SK-N-MC (cell line): Measurements from ENCODE around the gene KIF26B.

ENCODE experiments used
- DNase-seq: peaks from one replicate; pipeline ENCODE4 v3.0.0-alpha.2; 2011; ENCODE audit warnings: low read depth, low spot score
- H3K27ac ChIP-seq: fragments of 200-600 bp; sonication (generic); 2 replicates; pipeline ENCODE4 v1.5.1; 2016; ENCODE audit warnings: mixed run types
- H3K36me3 ChIP-seq: fragments of 200-600 bp; sonication (generic); 2 replicates; pipeline ENCODE4 v1.6.1; 2017; ENCODE audit warnings: antibody characterized with exemption, low read length, mixed read lengths; ENCODE audit not compliant: insufficient read depth
- H3K4me3 ChIP-seq: fragments of 200-600 bp; sonication (generic); 2 replicates; pipeline ENCODE4 v1.5.1; 2016
- H3K9ac ChIP-seq: fragments of 200-600 bp; sonication (generic); 2 replicates; pipeline ENCODE4 v1.8.0; 2017; ENCODE audit warnings: mixed run types, mixed read lengths; ENCODE audit not compliant: insufficient read length
- H3K9me3 ChIP-seq: fragments of 200-600 bp; sonication (generic); 2 replicates; pipeline ENCODE4 v1.6.1; 2017; ENCODE audit warnings: low read depth, mild to moderate bottlenecking, antibody characterized with exemption, low read length, moderate library complexity, mixed read lengths
- EZH2 ChIP-seq: fragments of 200-600 bp; sonication (generic); IDR thresholded peaks from one replicate; pipeline ENCODE4 v1.6.1; 2017; ENCODE audit warnings: antibody characterized with exemption
- FOXP2 ChIP-seq: optimal IDR thresholded peaks from 2 replicates; pipeline ENCODE3; 2011; ENCODE audit warnings: mild to moderate bottlenecking, moderate library complexity; ENCODE audit not compliant: insufficient read depth; ENCODE audit errors: extremely low read length, control extremely low read depth
- POLR2AphosphoS5 ChIP-seq: IDR thresholded peaks from 2 replicates; pipeline ENCODE4 v1.6.1; 2012; ENCODE audit warnings: mild to moderate bottlenecking, low read depth, low read length, borderline replicate concordance

KIF26B gene

GRCh38 chr1:245645894-245646293, 491.1 kb downstream of the KIF26B start:
- Histone ChIP-seq H3K36me3 (no peaks in the 10 kb centered on the region), H3K9me3 (peaks cover 3% of the 10 kb centered on the region; the same call in 1 of the 2 replicates), H3K4me3 (no peak overlapping the region), H3K9ac (no peak overlapping the region), H3K27ac (no peak overlapping the region)
- TF ChIP-seq EZH2, result no peak
- no peak for TF ChIP-seq POLR2AphosphoS5
- no peak for TF ChIP-seq FOXP2
- no peak for DNase-seq

- Histone ChIP-seq H3K4me3 (peak overlapping the region; percentile 57), H3K36me3 (no peaks in the 10 kb centered on the region), H3K27ac (no peak overlapping the region), H3K9me3 (no peaks in the 10 kb centered on the region), H3K9ac (no peak overlapping the region)
- TF ChIP-seq FOXP2, result peak; percentile 45
- no peak for TF ChIP-seq POLR2AphosphoS5
- DNase-seq, result peak; percentile 47
Measured at GRCh38 chr1:245648749-245649522, 494.2 kb downstream of the KIF26B start.

GRCh38 chr1:245649666-245650065, 494.9 kb downstream of the KIF26B start:
- Histone ChIP-seq H3K9me3 (no peaks in the 10 kb centered on the region), H3K27ac (no peak overlapping the region), H3K36me3 (no peaks in the 10 kb centered on the region), H3K4me3 (peak overlapping the region; percentile 57), H3K9ac (no peak overlapping the region)
- DNase-seq, result no peak
- TF ChIP-seq EZH2 (no peak), POLR2AphosphoS5 (no peak), FOXP2 (no peak)

- no peak overlapping the region for H3K4me3 ChIP-seq
- no peak for TF ChIP-seq FOXP2
- TF ChIP-seq EZH2, result no peak
- no peak for TF ChIP-seq POLR2AphosphoS5
- H3K36me3 ChIP-seq, result no peaks in the 10 kb centered on the region
- H3K9ac ChIP-seq, result no peak overlapping the region
- no peak for DNase-seq
- no peaks in the 10 kb centered on the region for H3K9me3 ChIP-seq
- no peak overlapping the region for H3K27ac ChIP-seq
Measured at GRCh38 chr1:245650441-245650960, 495.7 kb downstream of the KIF26B start.

GRCh38 chr1:245651093-245651492, 496.3 kb downstream of the KIF26B start:
- Histone ChIP-seq H3K27ac (no peak overlapping the region), H3K4me3 (no peak overlapping the region), H3K9ac (no peak overlapping the region), H3K36me3 (no peaks in the 10 kb centered on the region), H3K9me3 (no peaks in the 10 kb centered on the region)
- no peak for DNase-seq
- TF ChIP-seq FOXP2 (no peak), EZH2 (no peak), POLR2AphosphoS5 (no peak)

- Histone ChIP-seq H3K36me3 (no peaks in the 10 kb centered on the region), H3K4me3 (no peak overlapping the region), H3K9ac (no peak overlapping the region), H3K27ac (no peak overlapping the region), H3K9me3 (no peaks in the 10 kb centered on the region)
- TF ChIP-seq EZH2 (no peak), FOXP2 (no peak), POLR2AphosphoS5 (no peak)
- DNase-seq, result no peak
Measured at GRCh38 chr1:245652116-245652515, 497.3 kb downstream of the KIF26B start.

GRCh38 chr1:245652660-245653427, 498.1 kb downstream of the KIF26B start:
- no peaks in the 10 kb centered on the region for H3K36me3 ChIP-seq
- TF ChIP-seq POLR2AphosphoS5 (no peak), EZH2 (no peak), FOXP2 (no peak)
- no peak overlapping the region for H3K9ac ChIP-seq
- no peak overlapping the region for H3K4me3 ChIP-seq
- DNase-seq, result no peak
- no peak overlapping the region for H3K27ac ChIP-seq
- no peaks in the 10 kb centered on the region for H3K9me3 ChIP-seq

GRCh38 chr1:245654460-245655050, 499.8 kb downstream of the KIF26B start:
- no peak for TF ChIP-seq FOXP2
- H3K4me3 ChIP-seq, result no peak overlapping the region
- H3K36me3 ChIP-seq, result no peaks in the 10 kb centered on the region
- H3K9me3 ChIP-seq, result no peaks in the 10 kb centered on the region
- no peak for DNase-seq
- no peak overlapping the region for H3K9ac ChIP-seq
- no peak overlapping the region for H3K27ac ChIP-seq
